Measurements from ENCODE around the gene LAMA5.
"Not testable (repeated sequence)": the region's sequence is repeated elsewhere in the genome, so short reads cannot be mapped to it uniquely, and the experiment has no call there.

The LAMA5 gene

GRCh38 chr20:62390317-62391164 lies 23.4 kb upstream of the LAMA5 start:
- DNase-seq (ENCODE audit: low read depth in 3 of 3) = no peak

GRCh38 chr20:62389601-62390087 lies 22.5 kb upstream of the LAMA5 start:
- DNase-seq (ENCODE audit: low read depth in 3 of 3) = no peak

GRCh38 chr20:62388839-62389600 lies 21.9 kb upstream of the LAMA5 start:
- DNase-seq (ENCODE audit: low read depth in 3 of 3) = no peak

- DNase-seq (ENCODE audit: low read depth in 3 of 3) = no peak
Measured at GRCh38 chr20:62387933-62388635, 21.0 kb upstream of the LAMA5 start.

- DNase-seq (ENCODE audit: low read depth in 3 of 3) = no peak
Measured at GRCh38 chr20:62387219-62387913, 20.3 kb upstream of the LAMA5 start.

- DNase-seq (ENCODE audit: low read depth in 3 of 3) = peak; percentile 88 to 91 (median 88)
Measured at GRCh38 chr20:62386383-62387218, 19.5 kb upstream of the LAMA5 start, which contains the start of gene RPS21. TSS of gene RPS21 (plus strand) at chr20:62387103. CDS start at chr20:62387339, 236 bp downstream.

GRCh38 chr20:62382306-62383198 lies 15.4 kb upstream of the LAMA5 start:
- peak; percentile 58 to 80 (median 60) for DNase-seq (ENCODE audit: low read depth in 3 of 3)

- DNase-seq (ENCODE audit: low read depth in 3 of 3) = no peak
Measured at GRCh38 chr20:62381842-62382241, 14.7 kb upstream of the LAMA5 start.

GRCh38 chr20:62381202-62381797 lies 14.2 kb upstream of the LAMA5 start:
- no peak for DNase-seq (ENCODE audit: low read depth in 3 of 3)

- DNase-seq (ENCODE audit: low read depth in 3 of 3) = no peak
Measured at GRCh38 chr20:62378215-62378614, 11.1 kb upstream of the LAMA5 start.

- DNase-seq (ENCODE audit: low read depth in 3 of 3) = no peak
Measured at GRCh38 chr20:62377615-62378178, 10.6 kb upstream of the LAMA5 start.

GRCh38 chr20:62377064-62377461 lies 10.0 kb upstream of the LAMA5 start:
- DNase-seq (ENCODE audit: low read depth in 3 of 3) = no peak

GRCh38 chr20:62376112-62377063 lies 9.3 kb upstream of the LAMA5 start:
- DNase-seq (ENCODE audit: low read depth in 3 of 3) = no peak

GRCh38 chr20:62374331-62375152 lies 7.4 kb upstream of the LAMA5 start:
- no peak for DNase-seq (ENCODE audit: low read depth in 3 of 3)

GRCh38 chr20:62373631-62374179 lies 6.6 kb upstream of the LAMA5 start:
- DNase-seq (ENCODE audit: low read depth in 3 of 3) = not testable (repeated sequence)
